GM10847 (cell line): ENCODE measurements around the gene SWSAP1.

ENCODE experiments used
- POLR2A ChIP-seq: IDR thresholded peaks from 2 replicates; pipeline ENCODE4 v1.6.1; 2011; ENCODE audit not compliant: insufficient read length; ENCODE audit errors: extremely low read depth

Gene SWSAP1

GRCh38 chr19:11374433-11375142, at the start of gene SWSAP1:
SWSAP1 (plus strand) TSS chr19:11374666; CDS start chr19:11374681, 15 bp downstream.
- TF ChIP-seq POLR2A, result no peak

GRCh38 chr19:11324748-11325389, 49.6 kb upstream of the SWSAP1 start:
- TF ChIP-seq POLR2A, result no peak

- no peak for TF ChIP-seq POLR2A
Measured at GRCh38 chr19:11325544-11325943, 48.9 kb upstream of the SWSAP1 start.

GRCh38 chr19:11330127-11330526, 44.3 kb upstream of the SWSAP1 start:
- no peak for TF ChIP-seq POLR2A

GRCh38 chr19:11331502-11331901, 43.0 kb upstream of the SWSAP1 start:
- TF ChIP-seq POLR2A, result no peak

- TF ChIP-seq POLR2A, result no peak
Measured at GRCh38 chr19:11332822-11333221, 41.6 kb upstream of the SWSAP1 start.

GRCh38 chr19:11335449-11336146, 38.9 kb upstream of the SWSAP1 start:
- TF ChIP-seq POLR2A, result no peak

- TF ChIP-seq POLR2A, result no peak
Measured at GRCh38 chr19:11337080-11337479, 37.4 kb upstream of the SWSAP1 start.

- no peak for TF ChIP-seq POLR2A
Measured at GRCh38 chr19:11338121-11338520, 36.3 kb upstream of the SWSAP1 start.

GRCh38 chr19:11338569-11339253, 35.8 kb upstream of the SWSAP1 start:
- no peak for TF ChIP-seq POLR2A

GRCh38 chr19:11339254-11340098, 35.0 kb upstream of the SWSAP1 start, which contains the start of gene RAB3D:
RAB3D (minus strand) TSS chr19:11339657; CDS start chr19:11337399, 2,258 bp downstream.
- TF ChIP-seq POLR2A, result peak; percentile 52

- TF ChIP-seq POLR2A, result no peak
Measured at GRCh38 chr19:11342429-11342828, 32.0 kb upstream of the SWSAP1 start.

GRCh38 chr19:11345122-11345803, 29.2 kb upstream of the SWSAP1 start:
- no peak for TF ChIP-seq POLR2A
